HEK293T (cell line): ENCODE results near the gene L3MBTL4.

Source experiments
- CTCF ChIA-PET: fragments of 350-600 bp; formaldehyde crosslinking; extraction: SDS; loops from one replicate; lab custom pipeline; 2021; ENCODE audit warnings: antibody characterized with exemption, inconsistent platforms; lab: Yijun Ruan, JAX
- POLR2A ChIA-PET: fragments of 350-600 bp; formaldehyde crosslinking; extraction: SDS; loops from one replicate; lab custom pipeline; 2020; ENCODE audit warnings: antibody characterized with exemption, inconsistent platforms; lab: Yijun Ruan, JAX
- DNase-seq: peaks from one replicate; pipeline ENCODE4 v3.0.0; 2012; ENCODE audit warnings: mixed read lengths; ENCODE audit errors: extremely low spot score
- ARNT ChIP-seq: fragments of 450-650 bp; IDR thresholded peaks from 2 replicates; pipeline ENCODE4 v1.6.1; 2017; ENCODE audit warnings: mild to moderate bottlenecking
- BHLHE40 ChIP-seq: fragments of 450-650 bp; IDR thresholded peaks from 2 replicates; pipeline ENCODE4 v1.6.1; 2016; ENCODE audit warnings: mild to moderate bottlenecking, moderate library complexity, borderline replicate concordance
- CTBP1 ChIP-seq: fragments of 450-650 bp; IDR thresholded peaks from 2 replicates; pipeline ENCODE4 v1.6.1; 2016; ENCODE audit warnings: borderline replicate concordance
- ELF4 ChIP-seq: fragments of 450-650 bp; IDR thresholded peaks from 2 replicates; pipeline ENCODE4 v1.6.1; 2017; ENCODE audit warnings: antibody characterized with exemption
- FOXA1 ChIP-seq: fragments of 450-650 bp; IDR thresholded peaks from 2 replicates; pipeline ENCODE4 v1.6.1; 2016; ENCODE audit warnings: mild to moderate bottlenecking
- FOXK2 ChIP-seq: fragments of 450-650 bp; IDR thresholded peaks from 2 replicates; pipeline ENCODE4 v1.6.1; 2016; ENCODE audit warnings: mild to moderate bottlenecking
- FOXM1 ChIP-seq: fragments of 450-650 bp; IDR thresholded peaks from 2 replicates; pipeline ENCODE4 v1.6.1; 2017; ENCODE audit warnings: mild to moderate bottlenecking, borderline replicate concordance
- HDGF ChIP-seq: fragments of 450-650 bp; IDR thresholded peaks from 2 replicates; pipeline ENCODE4 v1.6.1; 2017; ENCODE audit warnings: antibody characterized with exemption, borderline replicate concordance
- L3MBTL2 ChIP-seq: fragments of 450-650 bp; conservative IDR thresholded peaks from 2 replicates; pipeline ENCODE4 v1.6.1; 2016; ENCODE audit warnings: mild to moderate bottlenecking
- LEF1 ChIP-seq: fragments of 450-650 bp; IDR thresholded peaks from 2 replicates; pipeline ENCODE4 v1.6.1; 2017; ENCODE audit warnings: mild to moderate bottlenecking, borderline replicate concordance
- NFRKB ChIP-seq: fragments of 450-650 bp; IDR thresholded peaks from 2 replicates; pipeline ENCODE4 v1.6.1; 2016; ENCODE audit warnings: mild to moderate bottlenecking, moderate library complexity
- SP1 ChIP-seq: fragments of 450-650 bp; IDR thresholded peaks from 2 replicates; pipeline ENCODE4 v1.6.1; 2017
- SUZ12 ChIP-seq: fragments of 450-650 bp; IDR thresholded peaks from 2 replicates; pipeline ENCODE4 v1.6.1; 2016; ENCODE audit warnings: mild to moderate bottlenecking
- TARDBP ChIP-seq: fragments of 450-650 bp; IDR thresholded peaks from 2 replicates; pipeline ENCODE4 v1.6.1; 2016
- ZNF384 ChIP-seq: fragments of 450-650 bp; IDR thresholded peaks from 2 replicates; pipeline ENCODE4 v1.6.1; 2016
- TF ChIP-seq, protein P1 (sequence below): fragments of 450-650 bp; IDR thresholded peaks from 2 replicates; pipeline ENCODE4 v1.6.1; 2016

Gene L3MBTL4

GRCh38 chr18:6331872-6332271 is 82.8 kb downstream of the L3MBTL4 start:
- ChIA-PET POLR2A (no interaction called here), CTCF (no interaction called here)

GRCh38 chr18:6330786-6331185 is 83.9 kb downstream of the L3MBTL4 start:
- TF ChIP-seq, protein P1, sequence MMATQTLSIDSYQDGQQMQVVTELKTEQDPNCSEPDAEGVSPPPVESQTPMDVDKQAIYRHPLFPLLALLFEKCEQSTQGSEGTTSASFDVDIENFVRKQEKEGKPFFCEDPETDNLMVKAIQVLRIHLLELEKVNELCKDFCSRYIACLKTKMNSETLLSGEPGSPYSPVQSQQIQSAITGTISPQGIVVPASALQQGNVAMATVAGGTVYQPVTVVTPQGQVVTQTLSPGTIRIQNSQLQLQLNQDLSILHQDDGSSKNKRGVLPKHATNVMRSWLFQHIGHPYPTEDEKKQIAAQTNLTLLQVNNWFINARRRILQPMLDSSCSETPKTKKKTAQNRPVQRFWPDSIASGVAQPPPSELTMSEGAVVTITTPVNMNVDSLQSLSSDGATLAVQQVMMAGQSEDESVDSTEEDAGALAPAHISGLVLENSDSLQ: no peak
- TF ChIP-seq TARDBP (no peak), BHLHE40 (no peak), ARNT (no peak), CTBP1 (no peak), NFRKB (no peak)
- DNase-seq: no peak
- CTCF ChIA-PET: no interaction called here
- POLR2A ChIA-PET: no interaction called here

More at GRCh38 chr18:6331872-6332271, 82.8 kb downstream of the L3MBTL4 start:
- DNase-seq: no peak
- no peak for TF ChIP-seq SP1
- no peak for TF ChIP-seq LEF1
- TF ChIP-seq FOXM1: no peak
- no peak for TF ChIP-seq BHLHE40
- TF ChIP-seq FOXA1: no peak
- TF ChIP-seq L3MBTL2: no peak
- TF ChIP-seq HDGF: no peak
- TF ChIP-seq SUZ12: no peak
- TF ChIP-seq ZNF384: no peak
- no peak for TF ChIP-seq ELF4
- no peak for TF ChIP-seq FOXK2
- no peak for TF ChIP-seq ARNT

DNA sequence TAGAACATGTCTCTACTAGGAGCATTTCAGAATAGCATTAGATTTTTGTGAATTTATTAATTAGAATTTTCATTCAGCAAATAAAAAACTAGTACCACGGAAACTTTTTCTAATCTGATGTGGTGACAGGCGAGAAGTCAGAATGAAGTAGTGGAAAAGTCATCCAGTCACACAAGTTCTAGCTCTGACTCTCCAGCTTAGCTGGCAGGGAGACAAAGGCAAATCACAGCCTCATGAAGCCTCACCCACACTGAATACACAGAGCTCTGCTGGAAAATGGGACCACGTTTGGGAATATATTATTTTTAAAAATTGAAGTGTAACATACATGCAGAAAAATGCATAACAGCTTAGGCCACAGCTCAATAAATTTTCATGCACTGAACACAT is 86.1 kb downstream of the L3MBTL4 start:
- DNase-seq: no peak
- ChIA-PET POLR2A (no interaction called here), CTCF (no interaction called here)
- TF ChIP-seq HDGF: no peak
- TF ChIP-seq FOXK2: no peak
- TF ChIP-seq SUZ12: no peak
- no peak for TF ChIP-seq FOXA1
- TF ChIP-seq BHLHE40: no peak
- TF ChIP-seq SP1: no peak
- no peak for TF ChIP-seq FOXM1
- TF ChIP-seq LEF1: no peak

DNA sequence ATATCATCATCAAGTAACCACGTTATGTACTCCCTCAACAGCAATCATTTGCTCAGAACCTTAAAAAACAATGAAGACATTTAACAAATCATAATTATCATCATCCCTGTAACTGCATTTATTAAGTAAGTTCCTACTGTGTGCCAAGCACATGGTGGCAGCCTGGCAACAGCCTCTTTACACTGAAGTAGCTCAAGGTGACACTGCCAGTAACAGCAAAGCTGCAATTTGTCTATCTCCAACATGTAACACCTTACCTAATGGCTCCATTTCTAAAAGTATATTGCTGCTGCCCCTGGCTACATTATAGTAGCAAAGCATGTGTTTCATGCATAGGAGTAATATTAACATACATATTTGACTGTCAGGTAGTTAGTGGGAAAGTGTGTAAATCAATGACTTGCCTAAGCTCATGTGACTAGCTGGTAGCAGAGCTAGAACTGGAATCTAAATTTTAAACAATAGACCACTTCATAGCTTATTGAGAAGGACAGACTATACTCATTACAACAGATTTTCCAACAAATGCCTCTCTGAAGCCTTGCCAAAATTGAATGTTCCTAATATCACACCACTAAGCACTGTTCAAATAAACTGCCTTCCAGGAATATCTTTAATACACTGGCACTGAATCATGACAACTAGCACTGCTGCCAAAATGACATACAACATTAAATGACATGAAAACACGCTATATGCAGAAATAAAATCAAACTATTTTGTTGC is 86.7 kb downstream of the L3MBTL4 start:
- ChIA-PET CTCF (no interaction called here), POLR2A (no interaction called here)
- DNase-seq: no peak
- TF ChIP-seq HDGF (no peak), ELF4 (no peak), LEF1 (no peak), FOXM1 (no peak), ZNF384 (no peak), SUZ12 (no peak), FOXK2 (no peak), CTBP1 (no peak), BHLHE40 (no peak), NFRKB (no peak), TARDBP (no peak), ARNT (no peak), L3MBTL2 (no peak), FOXA1 (no peak), SP1 (no peak)
- TF ChIP-seq, protein P1: no peak

DNA sequence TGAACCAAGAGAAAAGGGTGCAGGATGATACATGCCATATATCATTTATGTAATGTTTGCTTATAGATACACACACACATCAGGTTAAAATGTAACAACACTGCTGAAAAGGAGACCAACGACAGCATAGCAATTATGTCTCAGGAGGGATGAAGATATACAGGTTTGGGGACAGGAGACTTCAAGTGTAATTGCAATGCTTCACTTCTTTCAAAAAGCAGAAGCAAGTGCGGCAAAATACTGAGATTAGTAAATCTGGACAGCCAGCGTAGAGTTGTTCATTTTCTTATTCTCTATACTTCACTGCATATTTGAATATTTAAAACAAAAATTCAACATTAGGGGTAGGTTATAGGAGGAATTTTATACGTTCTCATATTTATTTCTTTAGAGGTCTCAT is 87.2 kb downstream of the L3MBTL4 start:
- no peak for DNase-seq
- POLR2A ChIA-PET: no interaction called here
- TF ChIP-seq FOXM1 (no peak), ARNT (no peak), SP1 (no peak), LEF1 (no peak), HDGF (no peak), NFRKB (no peak), L3MBTL2 (no peak), FOXK2 (no peak), ELF4 (no peak), ZNF384 (no peak), BHLHE40 (no peak), CTBP1 (no peak), SUZ12 (no peak)
- TF ChIP-seq, protein P1: no peak
- CTCF ChIA-PET: no interaction called here

DNA sequence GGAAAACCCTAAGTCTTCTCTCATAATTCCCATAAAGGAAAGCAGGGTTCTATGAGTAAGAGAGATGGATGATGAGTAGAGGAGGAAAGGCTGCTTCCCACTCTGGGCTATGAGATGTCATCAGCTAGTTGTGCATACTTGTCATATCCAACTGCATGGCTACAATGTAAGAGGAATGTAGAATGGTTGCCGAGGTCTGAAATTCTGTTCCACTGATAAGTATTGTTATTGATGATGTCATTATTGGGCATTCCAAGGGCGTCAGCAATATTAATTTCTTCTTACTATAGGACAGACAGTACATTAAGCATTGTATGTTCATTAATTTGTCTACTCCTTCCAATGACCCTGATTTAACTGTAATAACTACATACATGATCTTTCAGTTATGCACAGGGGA is 88.1 kb downstream of the L3MBTL4 start:
- CTCF ChIA-PET: no interaction called here
- POLR2A ChIA-PET: no interaction called here
- no peak for DNase-seq
- TF ChIP-seq NFRKB (no peak), FOXM1 (no peak), LEF1 (no peak), TARDBP (no peak), L3MBTL2 (no peak), ZNF384 (no peak), FOXA1 (no peak), ARNT (no peak), FOXK2 (no peak), SP1 (no peak)
- TF ChIP-seq, protein P1: no peak
